GM21737 (cell line): Measurements from ENCODE around the gene ST6GALNAC5.

Experiments
- ATAC-seq: cut with Tn5 transposase; IDR thresholded peaks from one replicate; pipeline ENCODE4 v1.9.1; 2021; ENCODE audit warnings: mild to moderate bottlenecking, moderate library complexity; ENCODE audit not compliant: unreplicated experiment

Gene ST6GALNAC5

DNA sequence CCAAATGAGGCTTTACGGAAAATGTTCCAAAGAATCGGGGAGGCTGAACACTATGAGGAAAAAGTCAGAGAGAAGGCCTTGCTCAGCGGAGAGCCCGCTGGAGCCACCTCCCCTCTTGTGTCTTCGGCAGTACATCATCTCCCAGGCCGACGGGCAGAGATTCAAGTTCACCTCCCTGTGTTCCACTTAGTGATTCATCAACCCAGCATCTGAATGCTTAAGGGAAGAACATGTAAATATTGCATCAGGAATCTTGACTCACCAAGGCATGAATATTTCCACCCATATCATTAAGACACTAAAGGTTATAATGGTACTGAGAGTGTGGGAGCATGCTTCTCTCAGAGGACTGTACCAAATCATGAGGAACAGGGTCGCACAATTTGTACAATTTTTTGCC is 172.5 kb downstream of the ST6GALNAC5 start:
- ATAC-seq = no peak

DNA sequence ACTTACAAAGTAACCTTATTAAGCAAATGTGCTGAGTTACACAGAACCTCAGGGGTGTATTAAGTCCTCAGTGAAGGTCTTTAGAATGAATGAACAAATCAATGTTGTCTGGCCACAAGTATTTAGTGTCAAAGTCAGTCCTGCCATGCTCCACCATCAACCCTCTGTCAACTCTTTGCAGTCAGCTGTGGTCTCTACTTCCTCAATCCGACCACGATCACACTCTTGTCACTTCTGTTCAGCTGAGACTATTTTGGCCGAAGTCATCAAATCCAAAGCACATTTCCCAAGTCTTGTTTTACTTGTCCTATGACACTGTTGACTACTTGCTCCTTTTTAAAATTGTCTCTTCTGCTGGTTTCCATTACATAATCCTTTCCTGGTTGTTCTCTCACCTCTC is 173.5 kb downstream of the ST6GALNAC5 start:
- no peak for ATAC-seq

DNA sequence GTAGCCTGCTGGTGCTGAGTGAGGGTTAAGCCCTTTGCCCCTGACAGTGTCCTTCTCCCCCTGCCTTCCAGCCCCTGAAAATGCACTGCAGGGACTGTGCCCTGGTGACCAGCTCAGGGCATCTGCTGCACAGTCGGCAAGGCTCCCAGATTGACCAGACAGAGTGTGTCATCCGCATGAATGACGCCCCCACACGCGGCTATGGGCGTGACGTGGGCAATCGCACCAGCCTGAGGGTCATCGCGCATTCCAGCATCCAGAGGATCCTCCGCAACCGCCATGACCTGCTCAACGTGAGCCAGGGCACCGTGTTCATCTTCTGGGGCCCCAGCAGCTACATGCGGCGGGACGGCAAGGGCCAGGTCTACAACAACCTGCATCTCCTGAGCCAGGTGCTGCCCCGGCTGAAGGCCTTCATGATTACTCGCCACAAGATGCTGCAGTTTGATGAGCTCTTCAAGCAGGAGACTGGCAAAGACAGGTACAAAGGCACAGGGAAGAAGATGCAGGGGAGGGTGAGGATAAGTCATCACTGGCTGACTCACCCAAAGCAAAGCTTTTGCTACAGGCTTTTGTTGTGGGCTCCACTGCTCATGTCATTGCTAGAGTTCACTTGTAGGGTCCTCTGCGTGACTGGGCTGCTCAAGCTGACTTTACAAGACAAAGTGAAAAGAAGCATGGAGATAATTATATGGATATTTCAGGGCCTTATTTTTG is 177.0 kb downstream of the ST6GALNAC5 start:
- ATAC-seq = no peak

DNA sequence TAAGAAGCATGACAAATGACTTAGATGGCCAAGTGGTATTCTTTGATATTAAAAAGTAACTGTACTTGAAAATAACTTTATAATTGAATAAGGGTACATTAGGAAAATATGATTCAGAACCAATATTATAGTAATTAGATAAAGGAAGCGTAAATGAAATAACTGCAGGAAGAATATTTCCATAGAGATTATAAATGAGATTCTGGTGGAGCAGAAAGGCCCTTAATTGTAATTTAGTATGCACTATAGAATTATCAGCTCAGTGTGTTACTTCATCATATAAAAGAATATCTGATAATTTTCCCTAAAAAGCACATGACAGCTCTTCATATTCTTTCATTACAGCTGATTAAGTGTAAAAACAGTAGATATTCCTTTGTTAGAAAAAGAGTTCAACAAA is 180.3 kb downstream of the ST6GALNAC5 start:
- no peak for ATAC-seq

- no peak for ATAC-seq
Measured at GRCh38 chr1:77047978-77048614, 180.8 kb downstream of the ST6GALNAC5 start.

- no peak for ATAC-seq
Measured at GRCh38 chr1:77048615-77049005, 181.3 kb downstream of the ST6GALNAC5 start.

DNA sequence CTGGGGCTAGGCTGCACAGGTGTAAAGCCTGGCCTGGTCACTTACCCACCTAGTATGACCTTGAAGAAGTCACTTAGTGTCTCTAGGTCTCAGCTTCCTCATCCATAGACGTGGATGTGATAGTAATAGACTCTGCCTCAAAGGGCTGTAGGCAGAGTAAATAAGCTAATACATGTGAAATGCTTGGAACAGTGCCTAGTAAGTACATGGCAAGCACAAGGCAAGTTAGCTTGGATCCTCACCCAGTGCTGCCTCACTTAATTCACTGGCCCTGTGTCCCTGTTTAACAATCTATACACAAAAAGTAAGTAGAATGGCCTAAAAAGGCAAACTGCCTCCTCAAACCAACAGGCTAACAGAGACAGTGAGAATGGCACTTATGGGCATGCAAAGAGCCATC is 184.1 kb downstream of the ST6GALNAC5 start:
- no peak for ATAC-seq

- ATAC-seq = no peak
Measured at GRCh38 chr1:77056525-77056924, 189.2 kb downstream of the ST6GALNAC5 start.

GRCh38 chr1:77057994-77058585 is 190.8 kb downstream of the ST6GALNAC5 start:
- ATAC-seq = no peak

GRCh38 chr1:77060000-77060399 is 192.7 kb downstream of the ST6GALNAC5 start:
- ATAC-seq = no peak

DNA sequence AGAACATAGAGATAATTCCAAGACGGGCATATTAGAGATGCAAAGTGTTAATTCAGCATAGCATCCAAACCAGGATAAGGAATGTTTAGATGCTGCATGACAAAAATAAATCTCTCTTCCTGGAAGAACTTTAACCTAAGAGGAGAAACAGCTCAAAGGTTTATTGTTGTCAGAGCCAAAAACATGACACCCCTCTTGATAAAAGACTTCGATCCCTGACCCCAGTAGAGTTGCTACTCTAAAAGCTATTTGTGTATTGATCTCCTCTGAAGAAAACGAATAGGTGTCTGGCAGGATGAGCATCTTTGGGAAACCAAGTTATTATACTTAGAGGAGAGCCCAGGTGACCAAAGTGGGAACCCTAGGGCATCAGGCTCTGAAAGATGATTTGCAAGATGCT is 193.9 kb downstream of the ST6GALNAC5 start:
- ATAC-seq = no peak

GRCh38 chr1:77063118-77063517 is 195.8 kb downstream of the ST6GALNAC5 start:
- no peak for ATAC-seq

GRCh38 chr1:77064246-77064645 is 197.0 kb downstream of the ST6GALNAC5 start:
- no peak for ATAC-seq

GRCh38 chr1:77065693-77066342 is 198.5 kb downstream of the ST6GALNAC5 start:
- no peak for ATAC-seq

DNA sequence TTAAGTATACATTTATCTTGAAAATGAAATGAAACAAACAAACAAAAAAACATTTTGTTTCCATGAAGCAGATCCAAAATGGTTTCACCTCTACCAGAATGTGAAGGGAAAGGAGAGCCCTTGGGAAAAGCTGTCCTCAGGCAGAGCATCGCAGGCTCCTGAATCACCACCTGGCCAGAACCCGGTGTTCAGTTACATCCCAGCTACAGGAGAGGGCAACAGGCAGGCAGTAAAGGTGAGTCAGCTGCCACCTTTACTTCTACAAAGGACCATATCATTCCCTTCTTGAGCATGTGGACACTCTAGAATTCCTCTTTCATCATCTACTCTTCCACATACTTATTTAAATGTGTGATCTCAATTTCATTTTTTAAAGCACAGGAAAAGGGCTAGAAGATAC is 200.7 kb downstream of the ST6GALNAC5 start:
- ATAC-seq = no peak

DNA sequence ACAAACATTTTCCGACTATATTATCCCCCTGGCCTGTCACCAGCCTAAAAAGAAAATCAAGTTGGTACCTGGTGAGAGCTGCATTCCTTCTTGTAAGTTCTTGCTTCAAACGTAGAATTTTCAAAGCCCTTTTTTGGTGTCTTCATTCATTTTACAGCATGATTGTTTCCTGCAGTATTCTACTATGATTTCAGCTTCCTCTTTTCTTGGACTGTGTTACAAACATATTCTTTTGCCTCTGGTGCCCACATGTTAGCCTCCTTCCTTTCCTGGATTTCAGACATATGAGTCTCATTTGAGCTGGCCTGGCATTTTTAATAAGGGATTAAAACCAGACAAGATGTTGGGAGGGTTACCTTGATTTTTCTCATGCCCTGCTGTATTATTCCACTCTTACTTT is 209.5 kb downstream of the ST6GALNAC5 start:
- ATAC-seq = no peak

DNA sequence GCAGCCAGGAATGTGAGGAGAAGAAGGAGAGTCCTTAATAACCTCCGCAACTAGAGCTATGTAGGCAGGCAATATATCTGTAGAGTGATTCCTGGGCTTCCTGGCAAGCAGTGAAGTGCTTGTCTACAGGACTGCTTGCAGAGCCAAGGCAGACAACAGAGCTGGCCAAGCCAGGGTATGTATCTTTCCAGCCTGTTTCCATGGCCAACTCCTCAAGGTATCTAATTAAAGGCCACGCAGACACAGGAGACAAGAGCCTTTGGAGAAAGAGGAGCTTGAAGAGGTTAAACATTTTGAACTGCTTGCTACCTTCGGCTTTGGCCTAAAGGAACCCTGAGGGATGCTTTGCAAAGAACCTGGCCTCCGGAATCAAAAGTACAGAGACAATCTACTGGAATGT is 214.6 kb downstream of the ST6GALNAC5 start:
- no peak for ATAC-seq

DNA sequence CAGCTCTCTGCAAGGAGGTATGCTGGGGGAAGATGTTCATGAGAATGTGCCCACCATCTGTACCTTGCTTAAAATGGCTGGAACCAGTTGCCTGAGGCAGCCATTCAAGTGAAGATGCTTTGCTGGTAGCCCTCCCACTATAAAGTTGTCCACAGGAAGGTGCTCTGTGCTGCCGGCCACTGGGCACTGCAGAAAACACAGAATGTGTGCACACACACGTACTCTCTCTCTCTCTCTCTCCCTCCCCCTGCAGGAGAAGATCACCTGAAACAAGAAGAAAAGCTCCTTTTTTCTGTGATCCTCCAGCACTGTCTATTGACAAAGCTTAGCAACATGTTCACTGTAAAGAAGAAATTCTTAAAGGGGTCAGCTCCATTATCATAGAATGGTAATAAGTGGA is 217.2 kb downstream of the ST6GALNAC5 start:
- no peak for ATAC-seq

DNA sequence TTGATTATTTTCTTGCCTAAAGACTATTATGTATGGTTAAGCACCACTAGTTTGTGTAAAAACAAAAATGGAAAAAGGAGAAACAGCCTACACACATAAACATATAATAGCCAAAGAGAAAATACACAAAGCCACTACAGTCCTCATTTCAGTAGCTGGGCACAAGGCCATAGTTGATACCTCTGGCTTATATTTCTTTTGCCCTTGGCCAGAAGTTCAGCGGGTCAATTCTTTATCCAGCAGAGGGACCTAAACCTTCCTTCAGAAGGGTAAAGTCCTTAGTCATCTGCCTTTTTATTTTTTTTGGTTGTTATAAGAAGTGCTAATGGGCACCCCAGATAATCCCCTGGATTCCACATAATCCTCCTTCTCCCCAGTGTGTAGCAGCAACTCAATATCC is 217.8 kb downstream of the ST6GALNAC5 start:
- no peak for ATAC-seq

DNA sequence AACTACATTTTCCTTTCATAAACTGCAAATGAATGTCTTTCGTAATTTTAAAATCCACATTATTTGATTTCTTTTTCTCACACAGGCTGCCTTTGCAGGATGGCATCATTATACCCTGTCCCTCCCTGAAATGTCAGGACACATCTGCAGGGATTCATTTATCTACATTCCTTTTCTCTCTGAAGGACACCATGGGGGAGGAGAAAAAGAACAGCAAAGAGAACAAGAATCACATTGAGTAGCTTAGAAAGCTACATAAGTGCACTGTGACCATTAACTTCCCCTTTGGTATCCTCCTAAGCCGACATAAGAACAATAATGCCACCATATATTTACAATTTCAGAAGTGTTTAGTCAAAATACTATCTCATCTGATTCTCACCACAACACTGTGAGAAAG is 222.5 kb downstream of the ST6GALNAC5 start:
- ATAC-seq = no peak

DNA sequence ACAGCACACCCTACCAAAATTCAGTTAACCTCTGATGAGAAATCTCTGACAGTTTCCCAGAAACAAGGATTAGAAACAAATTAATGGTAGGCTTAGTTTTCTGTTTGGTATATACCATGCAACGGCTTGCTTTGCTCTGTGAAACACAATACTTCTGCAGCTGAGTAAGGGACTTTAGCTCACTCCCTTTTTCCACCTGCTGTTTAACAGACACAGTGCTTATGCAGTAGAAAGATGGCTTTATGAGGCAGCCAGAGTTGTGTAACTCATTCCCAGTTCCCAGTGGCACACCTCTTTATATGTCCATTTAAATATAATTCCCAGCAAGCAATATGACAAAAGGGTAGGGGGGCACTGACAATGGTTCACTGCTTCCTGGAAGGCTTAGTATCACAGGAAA is 228.0 kb downstream of the ST6GALNAC5 start:
- ATAC-seq = no peak
